Peyer's patch (tissue), 4 donors: ENCODE measurements around the gene FILIP1.

Experiments used
- CTCF ChIP-seq, 6 experiments: fragments of 450-650 bp in 4 of 6; fragments of 200-600 bp in 2 of 6; sonication (generic) in 1 of 6; IDR thresholded peaks; one replicate each; pipeline ENCODE4 v1.5.1; 2017 to 2019; ENCODE audit warnings: antibody characterized with exemption in 6 of 6, mild to moderate bottlenecking in 3 of 6, moderate library complexity in 1 of 6
- POLR2A ChIP-seq, 2 donors: fragments of 450-650 bp; IDR thresholded peaks; one replicate each; pipeline ENCODE4 v1.5.1; 2017; ENCODE audit warnings: antibody characterized with exemption in 2 of 2, mild to moderate bottlenecking in 2 of 2, moderate library complexity in 2 of 2

GRCh38 chr6:75257343-75258087 is 236.1 kb downstream of the FILIP1 start:
- TF ChIP-seq CTCF (IDR thresholded peaks at IDR 0.05), result no peak
- TF ChIP-seq POLR2A (IDR thresholded peaks at IDR 0.05), result no peak
